ENCODE measurements around the gene UPK3B.
"Not testable (repeated sequence)": the region's sequence is repeated elsewhere in the genome, so short reads cannot be mapped to it uniquely, and the experiment has no call there.

The UPK3B gene

DNA sequence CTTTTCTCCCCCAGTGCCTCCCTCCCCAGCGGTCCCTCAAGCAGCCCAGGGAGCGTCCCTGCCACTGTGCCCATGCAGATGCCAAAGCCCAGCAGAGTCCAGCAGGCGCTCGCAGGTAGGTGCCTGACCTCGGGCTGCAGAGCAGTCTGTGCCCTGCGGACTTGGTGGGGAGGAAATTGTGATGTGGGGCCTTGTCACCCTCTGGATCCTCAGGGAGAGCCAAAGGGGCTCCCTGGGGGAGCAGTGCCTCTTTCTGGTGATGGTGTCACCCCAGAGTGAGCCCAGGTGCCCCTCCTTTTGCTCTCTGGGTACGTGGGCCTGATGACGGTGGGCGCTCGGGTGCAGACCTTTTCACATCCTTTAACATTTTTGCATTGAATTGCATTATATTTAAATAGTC, 18.2 kb upstream of the UPK3B start:
- DNase-seq = not testable (repeated sequence)

DNA sequence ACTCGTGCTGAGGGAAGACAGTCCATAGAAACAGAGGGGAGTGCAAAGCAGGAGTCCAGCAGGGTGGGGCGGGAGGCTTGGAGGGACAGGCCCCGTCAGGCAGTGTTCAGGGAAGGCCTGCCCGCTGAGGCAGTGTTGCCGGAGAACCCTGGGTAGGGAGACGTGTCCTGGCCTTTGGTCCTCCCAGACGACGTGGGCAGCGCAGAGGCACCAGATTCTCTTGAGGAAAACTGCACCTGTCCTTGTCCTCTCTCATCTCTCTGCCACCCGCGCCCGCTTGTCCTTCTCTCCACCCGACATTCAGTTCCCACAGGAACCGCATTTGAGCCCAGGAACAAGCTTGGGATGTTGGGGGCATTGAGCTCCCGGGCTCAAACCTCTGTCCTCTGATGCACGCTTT, 14.6 kb upstream of the UPK3B start:
- not testable (repeated sequence) for DNase-seq

DNA sequence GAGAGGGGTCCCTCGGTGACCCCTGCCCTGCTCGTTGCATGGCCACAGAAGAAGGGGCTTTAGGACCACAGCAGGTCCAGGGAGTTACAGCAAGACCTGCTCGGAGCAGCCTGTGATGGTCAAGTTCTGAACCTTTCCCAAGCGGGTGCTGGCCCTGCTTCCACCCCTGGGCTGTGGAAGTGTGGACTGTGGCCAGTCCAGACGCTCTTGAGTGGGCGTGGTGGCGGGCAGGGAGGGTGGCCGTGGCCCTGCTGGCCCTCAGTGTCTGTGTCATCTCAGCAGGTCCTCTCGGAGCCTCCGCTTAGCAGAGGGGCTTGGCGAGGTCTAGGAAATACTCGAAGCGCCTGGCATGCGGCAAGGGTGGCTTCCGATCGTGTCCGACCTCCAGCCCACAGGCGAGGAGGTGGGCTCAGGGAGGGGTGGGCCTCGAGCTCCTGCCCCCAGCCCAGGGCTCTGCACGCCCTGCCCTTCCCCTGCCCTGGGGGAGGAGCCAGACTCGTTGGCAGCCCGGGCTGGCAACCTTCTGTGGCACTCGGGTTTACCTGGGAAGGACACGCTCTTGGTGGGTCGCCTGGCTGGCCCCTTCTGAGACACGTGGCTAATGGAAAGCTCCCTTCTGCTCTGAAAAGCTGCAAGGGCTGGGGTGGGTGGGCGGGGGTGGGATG, 12.3 kb upstream of the UPK3B start:
- not testable (repeated sequence) for DNase-seq

DNA sequence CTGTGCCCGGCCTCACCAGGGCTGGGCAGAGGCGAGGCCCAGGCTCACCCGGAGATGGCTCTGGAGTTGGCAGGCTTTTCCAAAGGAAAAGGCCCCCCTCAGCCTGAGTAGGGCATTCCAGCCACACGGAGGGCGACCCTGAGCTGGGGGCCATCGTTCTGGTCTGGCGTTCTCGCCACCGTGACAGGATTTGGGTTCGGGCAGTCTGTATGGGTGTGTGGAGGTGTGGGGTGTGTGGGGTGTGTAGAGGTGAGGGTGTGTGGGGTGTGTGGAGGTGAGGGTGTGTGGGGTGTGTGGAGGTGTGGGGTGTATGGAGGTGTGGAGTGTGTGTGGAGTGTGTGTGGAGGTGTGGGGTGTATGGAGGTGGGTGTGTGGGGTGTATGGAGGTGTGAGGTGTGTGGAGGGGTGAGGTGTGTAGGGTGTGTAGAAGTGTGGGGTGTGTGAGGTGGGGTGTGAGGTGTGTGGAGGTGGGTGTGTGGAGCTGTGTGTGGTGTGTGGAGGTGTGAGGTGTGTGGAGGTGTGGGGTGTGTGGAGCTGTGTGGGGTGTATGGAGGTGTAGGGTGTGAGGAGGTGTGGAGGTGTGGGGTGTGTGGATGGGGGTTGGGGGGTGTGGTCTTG, 11.7 kb upstream of the UPK3B start:
- not testable (repeated sequence) for DNase-seq

DNA sequence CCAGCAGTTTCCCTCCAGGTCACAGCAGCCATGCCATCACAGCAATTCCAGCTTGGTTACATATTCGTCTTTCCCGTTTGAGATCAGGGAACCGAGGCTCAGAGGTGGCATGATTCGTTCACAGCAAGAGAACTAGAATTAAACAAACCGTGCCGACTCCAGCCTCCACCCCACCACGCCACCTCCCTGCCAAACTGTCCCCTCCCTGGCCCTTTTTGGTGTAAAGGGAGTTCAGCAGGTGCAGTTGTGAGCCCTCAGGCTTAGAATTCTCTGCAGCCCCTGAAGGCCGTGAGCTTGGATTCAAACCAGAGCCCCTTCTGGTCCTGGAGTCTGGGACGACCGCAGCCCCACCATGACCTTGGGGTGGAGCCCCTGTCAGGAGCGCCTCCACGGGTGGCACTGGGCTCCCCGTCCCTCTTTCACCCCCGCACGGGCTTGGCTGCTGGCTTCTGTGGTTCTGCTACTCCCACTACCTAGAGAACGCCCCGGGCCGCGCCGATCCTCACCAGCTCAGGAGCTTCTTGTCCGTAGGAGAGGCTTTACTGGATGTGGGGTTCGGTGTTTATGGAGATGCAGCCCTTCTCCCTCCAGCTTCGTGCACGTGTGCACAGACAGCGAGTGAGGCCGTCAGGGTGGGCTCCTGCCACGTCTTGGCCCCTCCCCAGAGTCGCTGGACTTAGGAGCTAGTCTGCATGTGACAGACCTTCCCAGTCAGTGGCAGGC, 11.0 kb upstream of the UPK3B start:
- not testable (repeated sequence) for DNase-seq

DNA sequence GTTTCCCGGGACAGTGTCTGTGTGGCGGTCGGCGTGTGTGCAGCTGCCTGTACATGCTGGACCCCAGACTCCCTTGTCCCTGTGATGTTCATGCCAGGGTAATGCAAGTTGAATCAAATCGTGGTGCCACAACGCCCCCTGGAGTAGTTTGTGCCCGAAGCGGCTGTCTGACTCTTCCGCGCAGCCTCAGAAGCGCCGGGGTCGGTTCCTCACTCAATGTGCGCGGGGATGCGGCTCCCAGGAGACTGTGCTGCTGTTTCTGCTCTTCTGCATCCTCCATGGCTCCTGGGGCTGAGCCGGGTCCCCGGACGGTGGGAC, 10.5 kb upstream of the UPK3B start:
- DNase-seq = not testable (repeated sequence)

DNA sequence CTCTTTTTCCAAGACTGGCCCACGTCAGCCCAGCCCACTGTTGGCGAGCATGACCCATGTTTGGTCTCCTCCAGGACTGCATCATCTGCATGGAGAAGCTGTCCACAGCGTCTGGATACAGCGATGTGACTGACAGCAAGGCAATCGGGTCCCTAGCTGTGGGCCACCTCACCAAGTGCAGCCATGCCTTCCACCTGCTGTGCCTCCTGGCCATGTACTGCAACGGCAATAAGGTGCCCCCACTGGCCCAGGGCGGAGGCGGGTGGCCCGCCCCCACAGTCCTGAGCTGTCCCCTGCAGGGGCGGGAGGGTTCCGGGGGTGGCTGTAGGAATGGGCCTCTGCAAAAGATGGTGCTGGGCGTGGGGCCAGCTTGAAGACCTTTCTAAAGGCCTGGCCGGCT, 8.1 kb upstream of the UPK3B start:
- DNase-seq = not testable (repeated sequence)

DNA sequence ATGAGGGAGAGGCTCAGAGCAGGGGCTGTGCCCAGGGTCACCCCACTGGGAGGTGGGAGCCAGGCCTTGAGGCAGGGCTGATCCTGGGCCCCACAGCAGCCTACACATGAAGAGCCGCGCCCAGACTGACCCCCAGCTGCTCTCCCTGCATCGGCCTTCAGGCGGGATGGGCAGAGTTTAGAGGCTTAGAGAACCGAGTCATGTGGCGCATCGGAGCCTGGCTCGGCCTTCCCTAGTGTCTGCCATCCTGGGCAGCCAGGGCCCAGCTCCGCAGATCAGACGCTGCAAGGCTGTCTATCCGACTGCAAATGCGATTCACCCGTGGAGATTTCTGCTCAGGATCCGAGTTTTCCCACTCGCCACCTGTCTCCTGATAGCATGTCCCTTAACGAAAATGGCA, 7.5 kb upstream of the UPK3B start:
- DNase-seq = not testable (repeated sequence)

DNA sequence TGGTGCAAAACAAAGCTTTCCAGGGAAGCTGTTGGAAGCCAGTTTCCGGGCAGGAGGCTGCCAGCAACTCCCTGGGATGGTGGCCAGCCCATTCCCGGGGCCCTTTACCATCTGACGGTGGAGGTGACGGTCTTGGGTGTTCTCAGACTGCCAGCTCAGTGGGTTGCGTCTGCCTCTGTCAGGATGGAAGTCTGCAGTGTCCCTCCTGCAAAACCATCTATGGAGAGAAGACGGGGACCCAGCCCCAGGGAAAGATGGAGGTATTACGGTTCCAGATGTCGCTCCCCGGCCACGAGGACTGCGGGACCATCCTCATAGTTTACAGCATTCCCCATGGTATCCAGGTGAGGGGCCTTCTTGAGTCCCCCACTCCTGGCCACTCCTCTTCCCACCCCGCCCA, 7.1 kb upstream of the UPK3B start:
- not testable (repeated sequence) for DNase-seq

DNA sequence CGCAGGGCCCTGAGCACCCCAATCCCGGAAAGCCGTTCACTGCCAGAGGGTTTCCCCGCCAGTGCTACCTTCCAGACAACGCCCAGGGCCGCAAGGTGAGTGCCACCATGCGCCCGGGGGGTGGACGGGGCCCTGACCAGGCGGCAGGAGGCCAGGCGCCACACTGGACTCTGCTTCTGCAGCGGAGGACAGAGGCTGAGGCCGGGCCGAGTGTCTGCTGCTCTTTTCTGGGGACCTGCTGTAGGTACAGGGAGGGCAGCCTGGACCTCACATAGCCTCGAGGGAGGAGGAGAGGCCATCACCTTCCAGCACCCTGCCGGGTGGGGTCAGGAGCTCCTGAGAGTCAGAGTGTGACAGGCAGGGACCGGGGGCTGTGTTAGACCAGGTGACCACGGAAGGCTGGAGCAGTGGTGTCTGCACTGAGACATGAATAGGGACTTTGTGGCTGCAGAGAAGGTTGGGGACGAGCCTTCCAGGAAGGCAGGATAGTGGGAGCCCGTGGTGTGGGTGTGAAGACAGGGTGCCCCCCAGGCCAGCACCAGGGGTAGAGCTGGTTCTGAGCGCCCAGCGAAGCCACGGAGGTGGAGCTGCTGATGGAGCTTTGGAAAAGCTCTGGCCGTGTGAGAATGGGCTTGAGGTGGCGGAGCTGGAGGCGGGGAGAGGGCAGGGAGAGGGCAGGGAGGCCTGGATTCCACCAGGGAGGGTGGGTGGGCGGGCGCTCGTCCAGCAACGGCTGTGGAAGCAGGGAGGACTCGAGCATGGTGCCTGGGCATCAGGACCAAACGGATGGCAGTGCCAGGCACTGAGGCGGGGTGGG, 5.8 kb upstream of the UPK3B start:
- DNase-seq = not testable (repeated sequence)

DNA sequence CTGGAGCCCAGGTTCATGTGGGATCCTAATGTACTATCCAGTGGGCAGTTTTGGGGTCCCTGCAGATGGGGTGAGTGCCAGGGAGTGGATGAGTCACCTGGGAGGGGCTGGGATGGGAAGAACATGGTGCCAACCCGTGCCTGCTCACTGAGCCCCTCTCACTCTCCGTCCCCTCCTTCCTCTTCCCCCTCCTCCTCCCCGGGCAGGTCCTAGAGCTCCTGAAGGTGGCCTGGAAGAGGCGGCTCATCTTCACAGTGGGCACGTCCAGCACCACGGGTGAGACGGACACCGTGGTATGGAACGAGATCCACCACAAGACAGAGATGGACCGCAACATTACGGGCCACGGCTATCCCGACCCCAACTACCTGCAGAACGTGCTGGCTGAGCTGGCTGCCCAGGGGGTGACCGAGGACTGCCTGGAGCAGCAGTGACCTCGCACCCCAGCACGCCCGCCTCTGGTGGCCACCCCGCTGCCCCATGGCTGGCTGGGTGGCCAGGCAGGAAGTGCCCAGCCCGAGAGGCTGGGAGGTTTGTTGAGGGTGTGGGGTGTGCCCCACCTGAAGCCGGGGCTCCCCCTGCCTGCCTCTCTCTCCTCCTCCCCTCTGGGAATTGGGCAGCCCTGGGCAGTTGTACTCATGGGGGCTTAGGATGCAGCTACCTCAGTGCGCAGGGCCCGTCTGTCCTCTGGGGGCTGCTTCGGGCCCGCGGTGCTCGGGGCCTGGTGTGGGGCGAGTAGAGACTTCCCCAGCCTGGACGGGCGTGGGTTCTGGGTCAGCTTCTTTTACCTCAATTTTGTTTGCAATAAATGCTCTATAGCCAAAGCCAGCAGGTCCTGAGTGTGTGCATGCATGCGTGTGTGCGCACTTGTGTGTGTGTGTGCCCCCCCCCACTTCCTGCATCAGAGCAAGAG, 4.9 kb upstream of the UPK3B start:
- DNase-seq = no peak

DNA sequence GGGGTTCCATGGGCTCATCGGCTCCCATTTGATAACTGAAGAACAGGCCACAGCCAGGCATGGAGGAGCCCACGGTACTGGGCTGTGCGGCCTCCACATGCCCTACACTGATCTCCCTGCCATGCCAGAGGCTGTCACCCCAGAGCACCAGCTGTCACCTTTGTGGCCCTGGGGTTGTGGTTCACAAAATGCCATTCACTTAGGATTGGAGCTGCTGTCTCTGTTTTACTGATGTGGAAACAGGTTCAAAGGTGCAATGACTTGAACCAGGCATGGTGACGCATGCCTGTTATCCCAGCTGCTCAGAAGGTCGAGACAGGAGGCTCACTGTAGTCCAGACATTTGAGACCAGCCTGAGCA, 4.3 kb upstream of the UPK3B start:
- DNase-seq = no peak

DNA sequence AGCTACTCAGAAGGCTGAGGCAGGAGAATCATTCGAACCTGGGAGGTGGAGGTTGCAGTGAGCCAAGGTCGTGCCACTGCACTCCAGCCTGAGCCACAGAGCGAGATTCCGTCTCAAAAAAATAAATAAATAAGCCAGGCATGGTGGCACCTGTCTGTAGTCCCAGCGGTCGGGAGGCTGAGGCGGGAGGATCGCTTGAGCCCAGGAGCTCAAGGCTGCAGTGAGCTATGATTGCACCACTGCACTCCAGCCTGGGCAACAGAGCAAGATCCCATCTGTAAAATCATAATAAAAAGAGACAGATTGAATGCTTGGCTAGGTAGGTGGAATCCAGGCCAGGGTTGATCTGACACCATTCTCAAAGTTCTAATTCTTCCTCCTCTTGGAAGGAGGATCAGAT, 3.7 kb upstream of the UPK3B start:
- DNase-seq = not testable (repeated sequence)

DNA sequence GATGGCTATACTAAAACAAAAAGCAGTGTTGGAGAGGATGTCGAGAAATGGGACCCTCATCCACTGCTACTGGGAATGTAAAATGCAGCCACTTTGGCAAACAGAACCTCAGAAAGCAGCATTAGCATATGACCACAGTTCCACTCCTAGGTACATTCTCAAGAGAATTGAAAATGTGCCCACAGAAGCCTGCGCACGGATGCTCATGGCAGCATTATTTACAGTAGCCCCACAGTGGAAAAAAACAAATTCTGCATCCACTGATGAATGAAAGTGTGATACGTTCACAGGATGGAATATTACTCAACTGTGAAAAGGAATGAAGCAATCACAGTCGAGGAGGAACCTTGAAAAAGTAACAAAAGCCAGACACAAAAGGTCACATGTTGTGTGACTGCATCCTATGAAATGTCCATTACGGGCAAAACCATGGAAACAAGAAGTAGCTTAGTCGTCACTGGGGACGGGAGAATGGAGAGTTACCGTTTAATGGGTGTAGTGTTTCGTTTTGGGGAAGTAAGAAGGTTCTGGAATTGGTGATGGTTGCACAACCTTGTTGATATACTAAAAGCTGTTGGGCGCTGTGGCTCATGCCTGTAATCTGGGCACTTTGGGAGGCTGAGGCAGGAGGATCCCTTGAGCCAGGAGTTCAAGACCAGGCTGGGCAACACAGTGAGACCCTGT, 2.5 kb upstream of the UPK3B start:
- no peak for DNase-seq

DNA sequence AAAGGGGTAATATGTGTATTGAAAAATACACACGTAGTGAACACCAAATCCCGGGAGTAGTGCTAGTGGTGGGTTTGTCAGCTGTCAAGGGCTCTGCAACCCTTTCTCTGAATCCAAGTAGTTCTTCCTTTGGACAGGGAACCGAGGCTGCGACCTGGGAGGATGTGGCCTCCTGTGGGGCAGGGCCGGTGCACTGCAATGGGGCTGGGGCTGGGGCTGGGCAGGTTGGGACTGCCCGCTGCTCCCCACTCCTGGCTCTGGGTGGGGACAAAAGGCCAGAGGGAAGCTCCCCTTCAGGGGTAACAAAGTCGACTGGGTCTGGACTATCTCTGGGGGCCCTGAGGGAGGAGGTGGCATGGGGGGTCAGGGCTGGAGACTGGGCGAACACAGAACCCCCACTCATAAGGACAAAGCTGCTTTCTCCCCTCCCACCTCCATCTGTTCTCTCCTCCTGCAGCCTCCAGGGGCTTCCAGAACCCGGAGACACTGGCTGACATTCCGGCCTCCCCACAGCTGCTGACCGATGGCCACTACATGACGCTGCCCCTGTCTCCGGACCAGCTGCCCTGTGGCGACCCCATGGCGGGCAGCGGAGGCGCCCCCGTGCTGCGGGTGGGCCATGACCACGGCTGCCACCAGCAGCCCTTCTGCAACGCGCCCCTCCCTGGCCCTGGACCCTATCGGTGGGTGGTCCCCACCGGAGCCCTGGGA, 1.0 kb downstream of the UPK3B start:
- not testable (repeated sequence) for DNase-seq

DNA sequence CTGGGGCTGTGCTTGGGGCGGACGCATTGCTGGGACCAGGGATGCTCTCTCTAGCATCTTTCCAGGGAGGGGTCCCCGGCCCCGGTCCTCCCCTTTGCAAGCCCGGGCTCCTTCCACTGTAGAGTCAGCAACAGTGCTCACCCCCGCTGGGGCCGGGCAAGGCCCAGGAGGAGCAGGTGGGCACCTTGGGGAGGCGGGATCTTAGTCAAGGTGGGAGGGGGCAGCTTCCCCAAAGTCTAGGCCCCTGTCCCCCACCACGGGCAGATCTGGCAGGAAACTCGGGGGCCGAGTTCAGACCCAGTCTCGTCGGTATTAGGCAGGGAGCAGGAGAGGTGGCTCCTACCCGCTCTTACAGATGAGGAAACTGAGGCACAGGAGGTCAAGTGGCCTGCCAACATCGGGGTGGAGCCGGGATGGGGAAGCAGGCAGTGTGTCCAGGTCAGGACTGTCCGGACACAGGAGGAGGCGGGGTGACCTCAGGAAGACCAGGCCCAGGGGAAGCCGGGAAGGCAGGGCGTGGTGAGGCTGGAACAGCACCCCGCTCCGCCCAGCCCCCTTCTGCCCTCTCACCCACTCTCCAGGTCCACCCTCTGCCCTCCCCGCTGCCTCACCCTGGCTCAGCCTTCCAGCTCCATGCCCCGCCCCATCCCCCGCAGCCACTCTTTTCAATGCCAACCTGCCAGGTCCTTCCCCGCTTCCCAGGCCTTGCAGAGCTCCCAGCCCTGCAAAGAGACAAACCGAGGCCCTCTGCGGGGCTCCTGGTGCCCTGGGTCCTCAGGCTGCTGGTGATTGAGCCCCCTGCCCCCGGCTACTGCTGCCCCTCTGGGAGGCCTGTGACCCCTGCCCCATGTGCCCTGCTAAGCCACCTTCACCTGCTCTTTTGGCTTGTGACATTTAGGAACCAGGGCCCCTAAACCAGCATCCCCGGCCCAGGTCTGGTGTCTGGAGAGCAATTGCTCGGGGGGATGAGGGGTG, 1.8 kb downstream of the UPK3B start:
- DNase-seq = not testable (repeated sequence)

DNA sequence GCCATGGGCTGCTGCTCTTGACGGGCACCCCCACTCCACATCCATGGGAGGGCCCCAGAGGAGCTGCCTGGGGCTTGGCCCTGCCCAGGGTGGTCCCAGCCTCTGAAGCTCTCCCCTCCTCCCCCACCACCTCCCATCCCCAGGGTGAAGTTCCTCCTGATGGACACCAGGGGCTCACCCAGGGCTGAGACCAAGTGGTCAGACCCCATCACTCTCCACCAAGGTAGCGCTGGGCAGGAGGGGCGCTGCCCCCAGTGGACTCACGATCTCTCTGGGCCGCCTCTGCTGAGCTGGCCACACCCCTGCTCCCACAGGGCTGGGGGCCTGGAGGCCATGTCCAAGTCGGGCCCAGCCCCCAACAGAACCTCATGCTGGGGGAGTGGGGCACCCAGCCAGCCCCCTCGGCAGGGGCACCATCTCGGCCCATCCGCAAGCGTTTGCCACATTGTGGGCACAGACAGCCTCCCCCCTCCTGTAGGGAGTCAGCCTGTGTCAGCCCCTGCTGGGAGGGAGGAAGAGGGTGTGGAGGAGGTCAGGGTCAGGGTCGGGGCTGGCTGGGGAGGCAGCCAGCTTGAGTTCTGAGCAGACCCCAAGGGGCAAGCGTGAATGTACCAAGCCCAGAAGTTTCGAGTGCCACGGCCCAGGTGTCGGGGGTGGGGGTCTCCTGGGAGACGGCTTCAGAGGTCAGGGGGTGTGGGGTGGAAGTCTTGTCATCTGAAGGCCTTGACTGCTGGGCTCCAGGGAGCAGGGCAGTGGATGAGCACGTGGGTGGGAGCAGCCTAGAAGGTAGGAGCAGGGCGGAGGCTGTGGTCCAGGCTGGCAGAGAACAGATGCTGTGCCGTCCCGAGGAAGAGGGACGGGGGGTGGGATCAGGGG, 2.8 kb downstream of the UPK3B start:
- no peak for DNase-seq
